HEK293 (cell line): ENCODE data around the gene KIAA1958.
"Not testable (repeated sequence)": the region's sequence is repeated elsewhere in the genome, so short reads cannot be mapped to it uniquely, and the experiment has no call there.

Source experiments
- CTCF ChIA-PET: fragments of 350-600 bp; formaldehyde crosslinking; extraction: SDS; loops from one replicate; lab custom pipeline; 2021; ENCODE audit warnings: antibody characterized with exemption; lab: Yijun Ruan, JAX
- POLR2A ChIA-PET: fragments of 300-600 bp; formaldehyde crosslinking; extraction: SDS; loops from one replicate; lab custom pipeline; 2020; ENCODE audit warnings: antibody characterized with exemption, inconsistent platforms; lab: Yijun Ruan, JAX
- H3K27ac ChIP-seq: fragments of 200-500 bp; sonication (Bioruptor generic); 2 replicates; pipeline ENCODE4 v1.5.1; 2014; ENCODE audit warnings: low read depth, low read length, control low read depth, inconsistent platforms; ENCODE audit errors: extremely low read depth
- H3K36me3 ChIP-seq, 2 experiments: fragments of 200-500 bp in 1 of 2; sonication (Bioruptor generic) in 1 of 2; 1 replicate in 1 of 2; 2 replicates in 1 of 2; pipeline ENCODE4 v1.5.1; 2014 to 2017; ENCODE audit warnings: inconsistent platforms in 2 of 2, low read length in 2 of 2; ENCODE audit not compliant: control insufficient read depth in 2 of 2, insufficient read depth in 1 of 2
- H3K4me1 ChIP-seq: fragments of 200-500 bp; sonication (Bioruptor generic); 2 replicates; pipeline ENCODE4 v1.5.1; 2014; ENCODE audit warnings: mild to moderate bottlenecking, low read length, inconsistent platforms; ENCODE audit not compliant: control insufficient read depth, insufficient read depth
- H3K4me3 ChIP-seq: 2 replicates; pipeline ENCODE4 v1.5.1; 2011; ENCODE audit warnings: low read depth, mild to moderate bottlenecking, control low read depth, low read length, moderate library complexity
- H3K9me3 ChIP-seq: fragments of 200-500 bp; sonication (Bioruptor generic); 2 replicates; pipeline ENCODE4 v1.5.1; 2014; ENCODE audit warnings: low read depth, low read length, inconsistent platforms; ENCODE audit not compliant: control insufficient read depth, insufficient read depth
- KLF1 ChIP-seq: fragments of 450-650 bp; formaldehyde crosslinking; IDR thresholded peaks from 2 replicates; pipeline ENCODE4 v1.5.1; 2016; ENCODE audit warnings: missing biosample characterization, missing genetic modification characterization
- KLF10 ChIP-seq: fragments of 450-650 bp; IDR thresholded peaks from 2 replicates; pipeline ENCODE4 v1.5.1; 2018; ENCODE audit warnings: missing biosample characterization, mild to moderate bottlenecking, missing genetic modification characterization
- PRDM10 ChIP-seq: fragments of 450-650 bp; formaldehyde crosslinking; IDR thresholded peaks from 2 replicates; pipeline ENCODE4 v1.5.1; 2016; ENCODE audit warnings: missing biosample characterization, missing genetic modification characterization
- REPIN1 ChIP-seq: fragments of 450-650 bp; formaldehyde crosslinking; IDR thresholded peaks from 2 replicates; pipeline ENCODE4 v1.5.1; 2017; ENCODE audit warnings: missing biosample characterization, missing genetic modification characterization, low read depth
- SALL2 ChIP-seq: fragments of 450-650 bp; formaldehyde crosslinking; IDR thresholded peaks from 2 replicates; pipeline ENCODE4 v1.5.0; 2017; ENCODE audit warnings: missing biosample characterization, mild to moderate bottlenecking, missing genetic modification characterization, borderline replicate concordance
- ZBTB1 ChIP-seq: fragments of 450-650 bp; formaldehyde crosslinking; IDR thresholded peaks from 2 replicates; pipeline ENCODE4 v1.5.1; 2016; ENCODE audit warnings: missing biosample characterization, missing genetic modification characterization
- ZBTB26 ChIP-seq: fragments of 450-650 bp; formaldehyde crosslinking; optimal IDR thresholded peaks from 2 replicates; pipeline ENCODE3; 2016; ENCODE audit warnings: missing biosample characterization, mild to moderate bottlenecking, missing genetic modification characterization
- ZNF311 ChIP-seq: fragments of 450-650 bp; formaldehyde crosslinking; IDR thresholded peaks from 2 replicates; pipeline ENCODE4 v1.5.1; 2017; ENCODE audit warnings: missing biosample characterization, missing genetic modification characterization, borderline replicate concordance
- ZNF366 ChIP-seq: fragments of 450-650 bp; formaldehyde crosslinking; conservative IDR thresholded peaks from 2 replicates; pipeline ENCODE4 v1.5.1; 2016; ENCODE audit warnings: missing biosample characterization, missing genetic modification characterization
- ZNF473 ChIP-seq: fragments of 450-650 bp; formaldehyde crosslinking; IDR thresholded peaks from 2 replicates; pipeline ENCODE4 v1.5.1; 2017; ENCODE audit warnings: missing biosample characterization, missing genetic modification characterization
- ZNF544 ChIP-seq: fragments of 450-650 bp; formaldehyde crosslinking; IDR thresholded peaks from 2 replicates; pipeline ENCODE4 v1.5.0; 2017; ENCODE audit warnings: missing biosample characterization, missing genetic modification characterization
- ZNF670 ChIP-seq: fragments of 450-650 bp; formaldehyde crosslinking; IDR thresholded peaks from 2 replicates; pipeline ENCODE4 v1.5.1; 2016; ENCODE audit warnings: missing biosample characterization, missing genetic modification characterization, low read depth
- TF ChIP-seq, protein P1 (sequence below): fragments of 450-650 bp; formaldehyde crosslinking; IDR thresholded peaks from 2 replicates; pipeline ENCODE4 v1.5.1; 2016; ENCODE audit warnings: missing biosample characterization, missing genetic modification characterization
- TF ChIP-seq, protein P2 (sequence below): fragments of 450-650 bp; formaldehyde crosslinking; IDR thresholded peaks from 2 replicates; pipeline ENCODE4 v1.5.1; 2016; ENCODE audit warnings: missing biosample characterization, missing genetic modification characterization

The KIAA1958 gene

DNA sequence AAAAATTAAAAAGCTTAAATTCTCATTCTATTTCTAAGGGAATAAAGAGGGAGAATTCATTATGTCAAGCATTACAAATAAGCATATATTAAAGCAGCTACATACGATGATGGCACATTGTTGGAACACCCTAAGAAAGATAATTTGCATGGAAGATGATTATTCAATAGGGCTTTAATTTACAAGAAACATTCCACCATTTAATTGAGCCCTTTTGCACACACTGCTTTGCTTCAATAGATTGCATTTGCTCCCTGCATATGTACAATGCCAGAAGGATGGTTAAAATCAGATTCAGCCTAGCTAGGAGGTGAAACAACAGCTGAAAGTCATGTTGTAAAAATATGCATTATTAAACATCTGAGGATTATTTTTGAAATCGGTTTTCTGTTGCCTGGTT lies 21.8 kb downstream of the KIAA1958 start:
- H3K4me3 ChIP-seq: no peak overlapping the region
- H3K4me1 ChIP-seq: no peaks in the 10 kb centered on the region
- H3K9me3 ChIP-seq: no peaks in the 10 kb centered on the region
- ChIA-PET POLR2A (no interaction called here), CTCF (interaction anchor here (0.7 kb wide), 1 partner anchor 583 kb away, joined by 3 read pairs; no protein-coding TSS in a partner anchor)
- no peaks in the 10 kb centered on the region for H3K36me3 ChIP-seq
- TF ChIP-seq PRDM10 (tag by site-specific recombination): no peak
- no peak for TF ChIP-seq KLF1 (tag by site-specific recombination)
- TF ChIP-seq REPIN1: no peak
- no peak for TF ChIP-seq ZNF473
- TF ChIP-seq KLF10 (tag by site-specific recombination): no peak
- H3K27ac ChIP-seq: no peak overlapping the region

- H3K4me3 ChIP-seq, CTCF ChIA-PET, H3K4me1 ChIP-seq, POLR2A ChIA-PET, H3K27ac ChIP-seq, H3K36me3 ChIP-seq, H3K9me3 ChIP-seq: not testable (repeated sequence)
Measured at GRCh38 chr9:112512377-112512776, 25.8 kb downstream of the KIAA1958 start.

DNA sequence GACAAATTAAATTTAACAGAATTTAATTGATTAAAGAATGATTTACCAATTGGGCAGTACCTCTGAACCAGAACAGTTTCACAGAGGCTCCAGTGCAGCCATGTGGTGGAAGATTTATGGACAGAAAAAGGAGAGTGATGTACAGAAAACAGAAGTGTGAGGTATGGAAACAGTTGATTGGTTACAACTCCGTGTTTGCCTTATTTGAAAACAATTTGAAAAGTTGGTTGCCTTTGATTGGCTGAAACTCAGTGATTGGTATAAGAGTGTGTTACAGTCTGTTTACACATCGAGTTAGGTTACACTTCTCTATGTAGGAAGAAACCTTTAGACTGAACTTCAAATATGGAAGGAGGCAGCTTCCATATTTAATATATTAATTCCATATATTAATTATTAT lies 30.1 kb downstream of the KIAA1958 start:
- ChIA-PET POLR2A (interaction anchor here (0.6 kb wide), 1 partner anchor 604 kb away, joined by 4 read pairs; no protein-coding TSS in a partner anchor), CTCF (interaction anchor here (0.6 kb wide), 1 partner anchor 24 kb away, joined by 6 read pairs; no protein-coding TSS in a partner anchor)
- TF ChIP-seq, protein P1, sequence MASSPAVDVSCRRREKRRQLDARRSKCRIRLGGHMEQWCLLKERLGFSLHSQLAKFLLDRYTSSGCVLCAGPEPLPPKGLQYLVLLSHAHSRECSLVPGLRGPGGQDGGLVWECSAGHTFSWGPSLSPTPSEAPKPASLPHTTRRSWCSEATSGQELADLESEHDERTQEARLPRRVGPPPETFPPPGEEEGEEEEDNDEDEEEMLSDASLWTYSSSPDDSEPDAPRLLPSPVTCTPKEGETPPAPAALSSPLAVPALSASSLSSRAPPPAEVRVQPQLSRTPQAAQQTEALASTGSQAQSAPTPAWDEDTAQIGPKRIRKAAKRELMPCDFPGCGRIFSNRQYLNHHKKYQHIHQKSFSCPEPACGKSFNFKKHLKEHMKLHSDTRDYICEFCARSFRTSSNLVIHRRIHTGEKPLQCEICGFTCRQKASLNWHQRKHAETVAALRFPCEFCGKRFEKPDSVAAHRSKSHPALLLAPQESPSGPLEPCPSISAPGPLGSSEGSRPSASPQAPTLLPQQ (tag by site-specific recombination): no peak
- TF ChIP-seq, protein P2, sequence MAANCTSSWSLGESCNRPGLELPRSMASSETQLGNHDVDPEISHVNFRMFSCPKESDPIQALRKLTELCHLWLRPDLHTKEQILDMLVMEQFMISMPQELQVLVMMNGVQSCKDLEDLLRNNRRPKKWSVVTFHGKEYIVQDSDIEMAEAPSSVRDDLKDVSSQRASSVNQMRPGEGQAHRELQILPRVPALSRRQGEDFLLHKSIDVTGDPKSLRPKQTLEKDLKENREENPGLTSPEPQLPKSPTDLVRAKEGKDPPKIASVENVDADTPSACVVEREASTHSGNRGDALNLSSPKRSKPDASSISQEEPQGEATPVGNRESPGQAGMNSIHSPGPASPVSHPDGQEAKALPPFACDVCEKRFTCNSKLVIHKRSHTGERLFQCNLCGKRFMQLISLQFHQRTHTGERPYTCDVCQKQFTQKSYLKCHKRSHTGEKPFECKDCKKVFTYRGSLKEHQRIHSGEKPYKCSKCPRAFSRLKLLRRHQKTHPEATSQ (tag by site-specific recombination): no peak
- TF ChIP-seq KLF10 (tag by site-specific recombination) (no peak), SALL2 (tag by site-specific recombination) (no peak), ZBTB26 (tag by site-specific recombination) (no peak), ZNF670 (tag by site-specific recombination) (no peak), ZNF311 (tag by site-specific recombination) (no peak), ZBTB1 (tag by site-specific recombination) (no peak), ZNF544 (no peak), ZNF366 (tag by site-specific recombination) (no peak)

More for the DNA sequence above, 30.1 kb downstream of the KIAA1958 start:
- H3K4me3 ChIP-seq: no peak overlapping the region
- H3K36me3 ChIP-seq: no peaks in the 10 kb centered on the region
- H3K4me1 ChIP-seq: no peaks in the 10 kb centered on the region
- H3K9me3 ChIP-seq: no peaks in the 10 kb centered on the region
- no peak overlapping the region for H3K27ac ChIP-seq
